Fibroblast of peridontal ligament (primary cell): ENCODE results near the gene ACTL8.

Source experiments
- DNase-seq: peaks from one replicate; pipeline ENCODE4 v3.0.0-alpha.2; 2010; ENCODE audit errors: extremely low read depth

ACTL8 gene

DNA sequence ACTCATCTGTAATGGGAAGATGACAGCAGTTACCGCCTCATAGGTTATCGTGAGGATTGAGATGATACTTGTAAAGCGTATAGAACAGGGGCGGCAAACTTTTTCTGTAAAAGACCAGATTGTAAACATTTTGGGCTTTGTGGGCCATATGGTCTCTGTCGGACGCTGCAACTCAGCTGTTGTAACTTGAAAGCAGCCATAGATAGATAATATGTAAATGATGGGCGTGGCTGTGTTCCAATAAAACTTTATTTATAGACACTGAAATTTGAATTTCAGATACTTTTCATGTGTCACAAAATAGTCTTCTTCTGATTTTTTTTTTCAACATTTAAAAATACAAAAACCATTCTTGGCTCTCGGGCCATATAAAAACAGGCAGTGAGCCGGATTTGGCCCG lies 15.8 kb downstream of the ACTL8 start:
- no peak for DNase-seq

DNA sequence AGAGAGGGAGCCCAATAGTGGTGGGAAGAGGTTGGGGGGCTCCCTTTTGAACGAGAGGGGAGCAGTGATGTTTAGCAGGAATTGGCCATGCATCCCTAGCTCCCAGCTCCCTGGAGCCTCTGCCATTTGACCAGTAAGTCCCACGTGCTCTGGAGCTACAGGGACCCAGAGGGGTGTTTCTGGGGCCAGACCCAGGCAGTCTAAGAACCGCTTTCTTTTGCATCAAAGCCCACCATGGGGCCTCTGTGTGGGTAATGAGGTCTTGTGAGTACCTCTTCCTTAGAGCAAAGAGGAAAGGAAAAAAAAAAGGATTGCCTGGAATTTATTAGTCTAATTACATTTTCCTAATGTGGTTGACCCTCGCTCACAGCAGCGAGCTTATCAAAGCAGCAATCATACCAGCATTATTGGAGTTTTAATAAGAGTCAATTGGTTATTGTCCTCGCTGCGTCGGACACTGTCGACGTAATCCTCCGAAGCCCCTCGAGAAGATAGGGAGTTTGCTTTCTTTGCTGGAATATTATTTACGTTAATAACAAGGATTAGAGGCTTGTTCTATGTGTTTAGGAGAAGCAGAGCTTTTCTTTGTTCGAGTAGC lies 17.6 kb downstream of the ACTL8 start:
- no peak for DNase-seq

DNA sequence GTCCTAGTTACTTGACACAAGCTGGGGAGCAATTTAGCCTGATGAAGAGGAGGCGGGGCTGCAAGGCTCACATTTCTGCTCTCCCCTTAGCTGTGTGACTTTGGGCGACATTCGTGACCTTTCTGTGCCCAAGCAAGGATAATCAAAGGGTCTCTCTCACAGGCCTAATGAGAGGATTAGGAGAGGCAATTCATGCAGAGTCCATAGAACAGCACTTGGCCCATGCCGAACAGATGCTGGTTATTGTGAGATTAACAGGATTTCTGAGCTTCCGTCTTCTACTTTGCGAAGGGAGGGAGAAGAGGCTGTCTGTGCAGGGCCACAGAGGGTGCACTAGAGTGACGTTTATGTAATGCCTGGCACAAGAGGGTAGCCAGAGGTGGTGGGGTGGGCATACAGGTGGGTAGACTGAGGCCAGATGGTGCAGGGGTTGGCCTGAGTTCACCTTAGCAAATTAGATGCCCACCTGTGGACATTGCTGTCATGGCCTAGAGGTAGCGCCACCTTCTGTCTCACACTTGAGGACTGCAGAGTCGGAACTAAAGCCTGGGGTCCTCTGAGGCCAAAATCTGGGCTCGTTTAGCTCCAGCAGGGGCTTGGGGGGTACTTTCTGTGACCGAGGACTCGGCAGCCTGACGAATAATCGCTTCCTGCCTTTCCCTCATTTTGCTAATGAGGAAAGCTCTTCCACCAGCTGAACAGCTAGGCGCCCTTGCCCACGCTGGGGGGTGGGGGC lies 18.6 kb downstream of the ACTL8 start:
- DNase-seq, result no peak

DNA sequence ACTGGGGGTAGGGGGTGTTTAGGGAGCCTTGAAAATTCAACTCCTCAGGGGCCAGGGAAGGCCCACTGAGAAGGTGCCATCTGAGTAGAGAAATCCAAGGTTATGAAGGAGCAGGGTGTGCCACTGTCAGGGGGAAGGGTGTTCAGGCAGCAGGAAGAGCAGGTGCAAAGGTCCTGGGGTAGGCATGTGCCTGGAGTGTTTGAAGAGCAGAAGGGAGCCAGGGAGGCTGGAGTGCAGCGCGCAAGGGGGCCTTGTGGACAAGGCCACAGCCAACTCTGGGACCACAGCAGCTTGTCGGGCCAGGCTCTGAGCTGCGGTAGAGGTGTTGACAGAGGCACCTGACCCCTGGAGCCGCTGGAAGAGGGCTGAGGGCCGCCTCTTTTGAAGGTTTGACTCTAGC lies 19.3 kb downstream of the ACTL8 start:
- no peak for DNase-seq

DNA sequence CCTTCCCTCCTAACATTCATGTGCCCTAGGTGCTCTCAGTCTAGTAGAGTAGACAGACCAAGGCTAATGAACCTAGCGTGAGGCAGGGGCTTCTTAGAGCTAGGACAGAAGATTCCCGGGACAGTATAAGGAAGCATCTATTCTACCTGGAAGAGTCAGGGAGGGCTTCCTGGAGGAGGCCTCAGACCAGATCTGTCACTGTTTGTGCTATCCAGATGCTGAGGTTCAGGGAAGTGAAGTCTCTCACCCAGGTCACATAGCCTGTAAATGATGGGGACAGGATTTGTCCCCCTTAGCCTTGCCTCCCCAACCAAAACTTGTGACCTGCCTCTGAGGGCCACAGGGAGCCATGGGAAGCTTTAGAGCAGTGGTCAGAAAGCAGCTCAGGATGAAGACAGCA lies 20.7 kb downstream of the ACTL8 start:
- no peak for DNase-seq

DNA sequence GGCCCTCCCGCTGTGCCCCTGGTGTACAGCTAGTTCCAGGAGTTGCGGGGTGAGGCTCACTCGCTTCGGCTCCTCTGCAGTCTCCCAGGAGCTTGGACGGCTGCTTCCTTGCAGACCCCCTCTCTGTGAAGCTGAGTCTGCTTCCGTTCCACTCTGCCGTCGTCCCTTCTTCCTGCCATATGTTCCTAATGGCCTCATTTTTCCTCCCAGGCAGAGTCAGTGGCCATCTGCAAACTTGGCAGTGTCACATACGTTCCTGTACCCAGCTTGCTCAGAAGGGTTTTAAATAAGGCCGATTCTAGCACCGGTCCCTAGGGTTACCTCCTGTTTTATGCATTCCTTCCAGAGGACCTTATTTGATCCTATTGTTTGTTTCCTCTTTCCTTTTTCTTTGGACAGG lies 21.3 kb downstream of the ACTL8 start:
- DNase-seq, result no peak

DNA sequence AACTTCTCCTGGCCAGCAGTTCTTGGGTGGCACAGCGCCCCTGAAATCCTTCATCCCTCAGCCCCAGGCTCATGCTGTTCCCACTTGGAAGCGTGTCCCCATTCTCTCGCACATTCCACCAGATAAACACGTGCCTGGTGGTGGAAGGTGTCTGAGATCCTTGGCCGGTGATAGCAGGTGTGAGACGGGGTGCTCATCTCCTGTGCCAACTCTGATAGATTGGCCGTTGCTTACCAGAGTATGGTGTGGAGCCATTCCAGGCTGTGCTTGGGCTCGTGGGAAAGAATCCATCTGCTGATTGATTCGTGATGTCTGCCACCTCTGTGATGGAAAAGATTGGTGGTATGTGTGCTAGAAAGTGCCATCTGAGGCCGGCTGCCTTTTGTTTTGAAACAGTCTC lies 22.2 kb downstream of the ACTL8 start:
- DNase-seq, result no peak

DNA sequence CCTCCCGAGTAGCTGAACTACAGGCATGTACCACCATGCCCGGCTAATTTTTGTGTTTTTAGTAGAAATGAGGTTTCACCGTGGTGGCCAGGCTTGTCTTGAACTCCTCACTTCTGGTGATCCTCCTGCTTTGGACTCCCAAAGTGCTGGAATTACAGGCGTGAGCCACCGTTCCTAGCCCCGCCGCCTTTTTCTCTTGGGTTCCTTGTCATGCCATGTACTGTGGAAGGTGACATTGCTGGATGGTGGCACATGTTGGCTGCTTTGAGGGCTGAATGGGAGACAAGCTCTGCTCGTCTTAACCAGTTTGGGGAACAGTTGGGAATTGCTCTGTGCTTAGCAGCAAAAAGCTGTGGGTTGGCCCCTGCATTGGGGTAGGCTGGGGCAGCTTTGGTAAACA lies 22.7 kb downstream of the ACTL8 start:
- DNase-seq, result no peak

DNA sequence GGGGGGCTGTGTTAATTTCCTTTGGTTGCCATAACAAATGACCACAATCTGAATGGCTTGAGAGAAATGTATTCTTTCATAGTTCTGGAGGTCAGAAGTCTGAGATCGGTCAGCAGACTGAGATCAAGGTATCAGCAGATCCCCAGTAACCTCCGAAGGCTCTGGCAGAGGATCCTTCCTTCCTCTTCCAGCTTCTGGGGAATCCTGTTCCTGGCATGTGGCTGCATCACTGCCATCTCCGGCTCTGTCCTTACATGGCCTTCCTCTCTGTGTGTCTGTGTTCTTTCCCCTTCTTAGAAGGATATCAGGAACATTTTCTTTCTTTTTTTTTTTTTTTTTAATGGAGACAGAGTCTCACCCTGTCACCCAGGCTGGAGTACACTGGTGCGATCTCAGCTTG lies 25.8 kb downstream of the ACTL8 start:
- no peak for DNase-seq

DNA sequence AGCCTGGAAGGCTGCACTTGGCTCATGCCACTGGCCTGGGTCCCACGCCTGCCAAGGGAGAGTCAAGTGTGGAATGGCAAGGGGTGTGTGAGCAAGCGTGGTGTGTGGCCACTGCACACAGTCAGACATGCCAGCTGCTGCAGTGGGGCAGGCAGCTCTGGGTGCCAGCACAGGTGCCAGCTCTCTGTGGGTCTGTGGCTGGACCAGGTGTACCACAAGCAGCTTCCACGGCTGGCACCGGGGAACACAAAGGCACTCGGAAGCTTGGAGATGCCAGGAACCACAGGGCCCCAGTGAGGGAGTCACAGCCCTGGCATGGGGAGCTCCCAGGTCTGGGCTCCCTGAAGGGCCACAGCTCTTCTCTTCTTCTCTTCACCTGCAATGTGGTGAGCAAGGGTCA lies 34.8 kb downstream of the ACTL8 start:
- no peak for DNase-seq

DNA sequence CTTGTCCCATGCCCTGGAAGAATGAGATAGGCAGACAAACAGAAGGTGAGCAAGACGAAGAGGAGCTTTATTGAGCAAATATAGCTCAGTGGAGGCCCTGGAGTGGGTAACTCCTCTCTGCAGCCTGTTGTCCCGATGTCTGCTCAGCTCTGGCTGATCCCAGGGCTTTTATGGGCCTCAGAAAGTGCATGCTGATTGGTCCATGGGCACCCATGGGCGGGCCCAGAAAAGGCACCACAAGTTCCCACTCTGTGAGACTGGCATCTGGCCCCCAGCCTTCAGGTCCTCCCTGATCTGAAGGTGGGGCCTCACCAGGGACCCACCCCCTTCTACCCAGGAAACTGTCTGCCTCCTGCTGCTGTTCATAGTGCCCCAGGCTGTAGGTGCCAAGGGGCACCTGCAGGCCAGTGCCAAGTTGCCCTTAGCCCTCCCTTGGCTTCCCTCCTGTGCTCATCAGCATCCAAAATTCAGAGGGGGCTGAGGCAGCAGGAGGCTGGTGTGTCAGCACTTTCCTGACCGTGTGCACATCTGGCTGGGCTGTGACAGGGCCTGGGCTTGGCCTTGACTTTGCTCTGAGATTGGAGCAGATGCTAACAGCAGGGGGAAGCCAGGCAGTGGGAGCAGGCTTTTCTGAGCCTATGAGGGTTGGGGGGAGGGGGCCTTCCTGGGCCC lies 35.4 kb downstream of the ACTL8 start:
- no peak for DNase-seq

DNA sequence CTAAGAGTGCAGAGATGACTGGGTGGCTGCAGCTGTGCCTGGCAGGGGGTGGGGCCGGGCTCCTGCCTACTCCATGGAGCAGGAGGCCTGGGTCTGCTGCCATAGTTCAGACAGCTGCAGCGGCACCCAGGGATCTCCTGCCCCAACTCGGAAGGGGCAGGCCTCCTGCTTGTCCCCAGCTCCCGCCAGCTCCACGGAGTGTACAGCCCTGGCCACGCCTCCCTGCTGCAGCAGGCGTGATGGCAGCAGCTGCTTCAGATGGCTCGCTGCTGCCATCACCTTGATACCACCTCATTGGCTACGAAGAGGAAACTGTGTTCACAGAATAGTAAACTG lies 35.9 kb downstream of the ACTL8 start:
- no peak for DNase-seq

DNA sequence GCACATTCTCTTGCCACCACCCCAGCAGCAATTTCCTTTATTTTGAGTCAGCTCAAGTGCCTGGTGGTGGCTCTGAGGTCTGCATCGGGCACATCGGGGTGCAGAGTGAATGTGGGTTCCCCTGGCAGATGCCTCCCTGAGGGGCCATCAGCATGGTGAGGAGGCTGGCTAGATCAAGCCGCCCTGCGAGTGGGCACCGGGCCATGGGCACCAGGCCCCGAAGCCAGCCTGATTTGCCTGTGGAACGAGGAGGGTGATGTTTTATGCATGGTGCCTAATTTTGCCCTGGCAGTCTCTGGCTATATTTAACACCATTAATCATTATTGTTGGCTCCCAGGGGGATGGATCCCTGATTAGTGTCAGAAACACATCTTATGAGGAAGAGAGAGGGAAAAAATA lies 36.3 kb downstream of the ACTL8 start:
- no peak for DNase-seq

DNA sequence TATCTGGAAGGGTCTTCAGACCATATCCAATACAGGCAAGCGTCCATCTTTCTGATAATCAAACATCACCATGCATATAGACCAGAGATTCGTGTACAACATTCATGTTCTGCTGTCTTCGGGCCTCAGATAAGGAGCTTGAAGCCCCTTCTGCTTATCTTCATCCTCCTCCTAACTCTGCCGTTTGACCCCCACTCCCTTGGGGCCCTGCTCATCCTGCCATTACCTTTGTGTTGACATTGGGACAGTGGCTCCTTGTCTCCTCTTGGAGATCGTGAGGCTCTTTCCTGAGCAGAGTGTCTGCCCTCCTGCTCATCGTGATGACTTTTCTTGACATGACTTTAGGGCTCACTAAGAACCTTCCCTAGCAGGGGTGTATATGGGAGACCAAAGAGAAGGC lies 37.3 kb downstream of the ACTL8 start:
- no peak for DNase-seq

DNA sequence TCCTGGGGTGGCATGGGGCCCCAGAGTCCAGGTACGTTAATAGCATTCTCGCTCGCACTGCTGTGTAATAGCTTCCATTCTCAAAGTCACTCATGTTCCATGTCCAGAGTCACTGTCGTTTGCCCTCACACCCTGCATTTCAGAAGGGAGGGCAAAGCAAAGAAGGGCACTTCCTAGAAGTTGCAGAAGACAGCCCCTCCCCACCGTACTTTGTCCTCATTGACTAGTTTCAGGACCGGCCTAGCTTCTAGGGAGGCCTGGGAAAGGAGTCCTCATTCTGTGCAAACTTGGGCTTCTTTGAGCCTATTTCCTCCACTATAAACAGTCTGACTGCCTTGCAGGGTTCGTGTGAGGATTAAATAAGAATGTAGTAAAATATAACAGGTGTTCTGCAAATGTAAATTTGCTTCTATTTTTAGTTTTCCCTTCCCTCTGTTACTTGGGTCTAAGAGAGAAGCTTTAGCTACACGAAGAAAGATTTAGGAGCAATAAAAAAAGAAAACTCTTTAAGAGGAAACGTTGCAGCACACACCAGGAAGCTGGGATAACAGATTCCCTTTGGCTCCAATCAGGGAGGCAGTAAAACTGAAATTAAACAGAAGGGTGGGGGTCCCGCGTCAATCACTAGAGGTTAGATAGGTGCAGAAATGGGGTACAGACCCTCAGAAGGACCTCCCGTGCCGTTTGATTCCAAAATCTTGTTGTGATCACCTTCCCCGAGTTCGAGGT lies 40.1 kb downstream of the ACTL8 start:
- DNase-seq, result no peak

DNA sequence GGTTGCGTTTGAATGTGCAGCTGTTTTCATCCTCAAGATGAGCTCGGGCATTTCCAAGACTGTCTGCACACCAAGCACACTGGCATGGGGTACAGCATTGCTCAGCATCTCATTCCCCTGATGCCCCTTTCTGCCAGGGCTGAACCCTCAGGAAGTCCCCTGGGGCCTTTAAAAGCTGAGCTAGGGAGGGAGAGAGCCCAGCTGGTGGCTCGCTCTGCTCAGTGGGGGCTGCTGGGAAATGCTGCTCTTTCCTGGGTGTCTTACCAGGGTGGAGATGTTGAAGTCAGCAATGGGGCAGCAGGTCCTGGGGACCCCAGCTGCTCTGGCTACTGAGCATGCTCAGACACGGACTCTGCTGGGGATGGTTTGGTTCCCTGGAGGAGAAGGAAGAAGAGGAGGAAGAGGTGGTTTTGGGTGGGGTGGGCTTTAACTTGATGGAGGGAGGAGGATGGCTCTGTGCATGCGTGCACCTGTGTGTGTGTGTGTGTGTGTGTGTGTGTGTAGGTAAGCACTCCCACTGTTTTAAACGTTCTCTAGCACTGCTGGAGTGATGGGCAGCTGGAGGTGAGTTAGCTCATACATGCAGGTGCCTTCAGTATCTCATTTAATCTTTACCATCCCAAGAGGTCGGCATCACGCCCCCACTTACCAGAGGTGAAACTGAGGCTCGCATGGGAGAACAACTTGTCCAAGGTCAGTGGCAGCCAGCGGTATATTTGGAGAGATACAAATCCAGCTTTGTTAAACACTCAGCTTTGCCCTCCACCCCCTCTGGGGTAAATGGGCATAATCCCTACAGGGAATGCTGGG lies 40.9 kb downstream of the ACTL8 start:
- DNase-seq, result no peak

DNA sequence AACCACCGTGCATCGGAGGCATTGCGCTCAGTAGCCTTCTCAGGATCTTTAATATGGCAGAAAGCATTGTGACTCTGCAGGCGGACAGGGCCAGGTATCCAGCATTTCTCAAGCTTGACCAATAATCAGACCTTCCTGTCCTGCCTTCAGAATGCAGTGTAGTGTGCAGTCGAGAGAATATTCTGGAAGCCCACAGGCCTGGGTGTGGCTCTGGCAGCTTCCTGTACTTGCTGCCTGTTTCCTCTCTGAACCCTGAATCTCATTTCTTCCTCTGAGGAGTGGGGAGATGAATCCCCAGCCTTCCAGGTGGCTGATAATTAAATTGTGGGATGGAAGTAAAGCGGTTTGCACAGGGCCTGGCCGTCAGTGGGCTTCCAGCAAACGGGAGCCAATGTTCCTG lies 42.3 kb downstream of the ACTL8 start:
- DNase-seq, result no peak

DNA sequence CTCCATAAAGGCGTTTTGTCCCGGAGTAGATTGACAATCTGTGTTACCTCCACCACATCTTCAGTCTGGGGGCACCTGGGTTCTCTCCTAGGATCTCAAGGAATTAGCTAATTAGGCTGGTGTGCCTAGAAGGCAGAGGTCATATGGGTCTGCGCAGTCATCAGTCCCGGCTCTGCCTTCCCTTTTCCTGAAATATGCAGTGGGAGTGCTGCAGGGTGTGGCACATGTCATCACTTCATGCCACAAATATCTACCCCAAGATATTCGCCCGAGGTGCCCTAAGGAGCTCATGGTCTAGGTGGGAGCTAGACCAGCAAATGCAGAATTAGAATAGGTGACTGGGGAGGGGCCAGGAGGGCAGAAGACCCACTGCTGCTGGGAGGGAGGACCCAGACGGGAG lies 42.9 kb downstream of the ACTL8 start:
- no peak for DNase-seq

DNA sequence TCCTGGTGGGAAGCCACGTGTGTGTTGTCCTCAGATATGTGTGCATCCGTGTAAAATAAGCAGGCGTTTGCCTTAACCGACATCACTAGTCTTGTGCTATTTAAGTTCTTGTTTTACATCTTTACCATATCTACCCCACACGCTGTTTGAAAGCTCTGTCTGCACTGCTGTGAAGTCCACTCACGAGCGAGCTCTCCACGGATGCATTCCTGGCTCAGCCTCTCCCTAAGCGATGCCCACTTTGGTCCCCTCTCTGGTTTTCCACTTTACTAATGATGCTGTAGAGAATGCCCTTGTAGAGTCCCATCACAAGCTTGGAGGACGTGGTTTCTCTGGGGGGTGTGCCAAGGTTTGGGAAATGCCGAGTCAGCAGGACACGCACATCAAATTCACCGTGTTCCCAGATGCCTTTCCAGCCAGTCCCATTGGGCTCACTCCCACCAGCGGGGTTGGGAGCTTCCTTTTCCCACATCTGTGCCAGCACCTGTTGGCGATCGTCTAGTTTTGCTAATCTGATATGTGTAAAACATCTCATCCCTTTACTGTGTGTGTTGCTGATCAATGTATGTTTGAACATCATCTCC lies 43.8 kb downstream of the ACTL8 start:
- no peak for DNase-seq

DNA sequence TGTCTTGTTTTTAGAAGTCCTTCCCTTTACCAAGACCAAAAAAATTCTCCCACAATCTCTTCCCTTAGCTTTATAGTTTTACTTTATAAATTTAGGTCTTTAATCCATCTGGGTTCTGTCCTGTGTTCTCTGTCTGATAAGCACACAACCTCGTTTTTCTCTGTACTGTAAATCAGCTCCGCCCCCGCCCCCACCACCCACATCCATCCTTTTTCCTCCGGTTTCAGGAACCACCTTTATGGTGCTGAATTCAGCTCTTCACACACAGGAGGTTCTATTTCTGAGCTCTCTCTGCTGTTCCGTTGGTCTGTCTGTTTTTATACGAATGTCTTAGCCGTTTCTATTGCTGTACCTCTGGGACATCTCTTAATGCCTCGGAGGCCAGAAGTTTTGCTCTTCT lies 44.5 kb downstream of the ACTL8 start:
- no peak for DNase-seq

DNA sequence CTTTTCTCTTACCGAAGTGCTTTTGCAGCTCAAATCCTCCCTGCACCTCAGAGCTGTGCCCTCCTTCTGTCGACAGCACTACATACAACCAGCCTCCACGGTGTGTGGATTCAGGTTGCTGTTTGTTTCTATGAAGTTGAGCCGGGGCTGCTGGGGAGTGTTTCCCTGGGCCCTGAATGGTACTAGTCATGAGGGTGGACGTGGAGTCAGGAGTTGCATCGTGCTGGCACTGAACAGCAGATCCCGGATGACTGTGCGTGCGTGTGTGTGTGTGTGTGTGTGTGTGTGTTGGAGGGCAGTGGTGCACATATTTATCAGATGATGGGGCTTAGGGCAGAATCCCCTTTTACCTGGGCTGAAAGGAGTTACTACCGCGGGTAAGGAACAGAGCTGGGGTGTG lies 47.0 kb downstream of the ACTL8 start:
- DNase-seq, result peak; percentile 14

DNA sequence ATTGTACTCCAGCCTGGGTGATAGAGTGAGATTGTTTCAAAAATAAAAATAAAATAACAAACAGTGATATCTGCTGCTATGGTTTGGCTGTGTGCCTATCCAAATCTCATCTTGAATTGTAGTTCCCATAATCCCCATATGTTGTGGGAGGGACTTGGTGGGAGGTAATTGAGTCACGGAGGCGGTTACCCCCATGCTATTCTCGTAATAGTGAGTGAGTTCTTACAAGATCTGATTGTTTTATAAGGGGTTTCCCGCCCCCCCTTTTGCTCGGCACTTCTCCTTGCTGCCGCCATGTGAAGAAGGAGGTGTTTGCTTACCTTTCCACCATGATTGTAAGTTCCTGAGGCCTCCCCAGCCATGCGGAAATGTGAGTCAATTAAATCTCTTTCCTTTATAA lies 47.8 kb downstream of the ACTL8 start:
- DNase-seq, result no peak
